ENCODE data around the gene CFAP57.

The CFAP57 gene

GRCh38 chr1:43229826-43230780 lies 58.0 kb downstream of the CFAP57 start:
- DNase-seq: no peak

GRCh38 chr1:43232074-43232473 lies 59.9 kb downstream of the CFAP57 start:
- DNase-seq: no peak

GRCh38 chr1:43232482-43232881 lies 60.4 kb downstream of the CFAP57 start:
- no peak for DNase-seq

- DNase-seq: no peak
Observed at GRCh38 chr1:43233631-43234030, 61.5 kb downstream of the CFAP57 start.

GRCh38 chr1:43234267-43234666 lies 62.1 kb downstream of the CFAP57 start:
- no peak for DNase-seq

GRCh38 chr1:43235040-43235439 lies 62.9 kb downstream of the CFAP57 start:
- DNase-seq: no peak

- DNase-seq: no peak
Observed at GRCh38 chr1:43235451-43236121, 63.5 kb downstream of the CFAP57 start.

- DNase-seq: no peak
Observed at GRCh38 chr1:43237121-43237520, 65.0 kb downstream of the CFAP57 start.

GRCh38 chr1:43238085-43238484 lies 66.0 kb downstream of the CFAP57 start:
- DNase-seq: peak; percentile 24 to 61

GRCh38 chr1:43238991-43239469 lies 66.9 kb downstream of the CFAP57 start:
- DNase-seq: no peak

GRCh38 chr1:43239484-43239883 lies 67.4 kb downstream of the CFAP57 start:
- DNase-seq: peak; percentile 30 to 32

- no peak for DNase-seq
Observed at GRCh38 chr1:43241413-43241836, 69.3 kb downstream of the CFAP57 start.

- DNase-seq: no peak
Observed at GRCh38 chr1:43243299-43243698, 71.2 kb downstream of the CFAP57 start.

- no peak for DNase-seq
Observed at GRCh38 chr1:43246466-43247213, 74.5 kb downstream of the CFAP57 start.

GRCh38 chr1:43247256-43247921 lies 75.3 kb downstream of the CFAP57 start:
- DNase-seq: no peak

- no peak for DNase-seq
Observed at GRCh38 chr1:43250351-43250761, 78.2 kb downstream of the CFAP57 start.

- no peak for DNase-seq
Observed at GRCh38 chr1:43251024-43251423, 78.9 kb downstream of the CFAP57 start.

GRCh38 chr1:43252225-43252624 lies 80.1 kb downstream of the CFAP57 start:
- DNase-seq: no peak

- DNase-seq: no peak
Observed at GRCh38 chr1:43253173-43253572, 81.0 kb downstream of the CFAP57 start.

GRCh38 chr1:43253876-43254275 lies 81.7 kb downstream of the CFAP57 start:
- DNase-seq: no peak

GRCh38 chr1:43255438-43256210 lies 83.5 kb downstream of the CFAP57 start:
- no peak for DNase-seq

Data from Kasumi-1 (cell line).